Stimulated activated CD4-positive, alpha-beta T cell treated with anti-CD3 and anti-CD28 coated beads, Interleukin-12 subunit alpha, Interleukin-12 subunit beta, amount 100 ng/mL, for 48 hours (primary cell): ENCODE results near the gene VRK2.
"Not testable (repeated sequence)": the region's sequence is repeated elsewhere in the genome, so short reads cannot be mapped to it uniquely, and the experiment has no call there.

Source experiments
- DNase-seq, 3 donors: peaks; one replicate each; pipeline ENCODE4 v3.0.0-alpha.2; 2020; ENCODE audit warnings: low read depth in 2 of 3, low spot score in 1 of 3

VRK2 gene

GRCh38 chr2:58158481-58158880 lies 111.9 kb downstream of the VRK2 start:
- DNase-seq, result no peak

DNA sequence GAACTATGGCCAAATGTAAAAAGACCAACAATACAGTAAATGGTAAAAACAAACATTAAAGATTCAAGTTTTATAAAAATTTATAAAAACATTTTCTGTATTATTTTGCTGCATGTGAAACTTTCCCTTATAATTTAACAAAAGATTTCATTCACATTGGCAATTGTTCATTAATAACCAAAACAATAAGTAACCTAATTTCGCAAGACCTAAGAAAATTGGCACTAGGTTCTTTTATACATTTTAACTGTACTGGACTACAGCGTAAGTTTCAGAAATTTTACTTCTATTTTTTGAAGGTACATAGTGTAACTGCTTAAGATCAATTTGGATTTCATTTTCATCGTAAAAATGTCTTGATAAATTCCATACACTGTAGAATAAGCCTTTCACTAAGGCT lies 117.3 kb downstream of the VRK2 start:
- no peak for DNase-seq

DNA sequence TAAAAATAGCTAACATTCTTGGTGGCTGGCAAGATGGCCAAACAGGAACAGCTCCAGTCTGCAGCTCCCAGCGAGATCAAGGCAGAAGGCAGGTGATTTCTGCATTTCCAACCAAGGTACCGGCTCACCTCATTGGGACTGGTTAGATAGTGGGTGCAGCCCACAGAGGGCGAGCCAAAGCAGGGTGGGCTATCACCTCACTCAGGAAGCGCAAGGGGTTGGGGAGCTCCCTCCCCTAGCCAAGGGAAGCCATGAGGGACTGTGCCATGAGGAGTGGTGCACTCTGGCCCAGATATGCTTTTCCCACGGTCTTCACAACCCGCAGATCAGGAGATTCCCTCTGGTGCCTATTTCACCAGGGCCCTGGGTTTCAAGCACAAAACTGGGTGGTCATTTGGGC lies 121.5 kb downstream of the VRK2 start:
- DNase-seq, result not testable (repeated sequence)

- not testable (repeated sequence) for DNase-seq
Observed at GRCh38 chr2:58169845-58170244, 123.2 kb downstream of the VRK2 start.

DNA sequence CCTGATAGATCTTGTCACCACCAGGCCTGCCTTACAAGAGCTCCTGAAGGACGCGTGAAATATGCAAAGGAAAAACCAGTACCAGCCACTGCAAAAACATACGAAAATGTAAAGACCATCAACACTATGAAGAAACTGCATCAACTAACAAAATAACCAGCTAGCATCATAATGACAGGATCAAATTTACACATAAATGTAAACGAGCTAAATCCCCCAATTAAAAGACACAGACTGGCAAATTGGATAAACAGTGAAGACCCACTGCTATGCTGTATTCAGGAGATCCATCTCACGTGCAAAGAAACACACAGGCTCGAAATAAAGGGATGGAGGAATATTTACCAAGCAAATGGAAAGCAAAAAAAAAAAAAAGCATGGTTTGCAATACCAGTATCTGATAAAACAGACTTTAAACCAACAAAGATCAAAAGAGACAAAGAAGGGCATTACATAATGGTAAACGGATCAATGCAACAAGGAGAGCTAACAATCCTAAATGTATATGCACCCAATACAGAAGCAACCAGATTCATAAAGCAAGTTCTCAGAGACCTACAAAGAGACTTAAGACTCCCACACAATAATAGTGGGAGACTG lies 123.8 kb downstream of the VRK2 start:
- not testable (repeated sequence) for DNase-seq

DNA sequence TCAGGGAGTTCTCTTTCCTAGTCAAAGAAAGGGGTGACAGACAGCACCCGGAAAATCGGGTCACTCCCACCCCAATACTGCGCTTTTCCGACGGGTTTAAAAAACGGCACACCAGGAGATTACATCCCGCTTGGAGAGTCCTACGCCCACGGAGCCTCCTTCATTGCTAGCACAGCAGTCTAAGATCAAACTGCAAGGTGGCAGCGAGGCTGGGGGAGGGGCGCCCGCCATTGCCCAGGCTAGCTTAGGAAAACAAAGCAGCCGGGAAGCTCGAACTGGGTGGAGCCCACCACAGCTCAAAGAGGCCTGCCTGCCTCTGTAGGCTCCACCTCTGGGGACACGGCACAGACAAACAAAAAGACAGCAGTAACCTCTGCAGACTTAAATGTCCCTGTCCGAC lies 125.2 kb downstream of the VRK2 start:
- DNase-seq, result not testable (repeated sequence)

GRCh38 chr2:58177187-58177586 lies 130.6 kb downstream of the VRK2 start:
- DNase-seq, result not testable (repeated sequence)

DNA sequence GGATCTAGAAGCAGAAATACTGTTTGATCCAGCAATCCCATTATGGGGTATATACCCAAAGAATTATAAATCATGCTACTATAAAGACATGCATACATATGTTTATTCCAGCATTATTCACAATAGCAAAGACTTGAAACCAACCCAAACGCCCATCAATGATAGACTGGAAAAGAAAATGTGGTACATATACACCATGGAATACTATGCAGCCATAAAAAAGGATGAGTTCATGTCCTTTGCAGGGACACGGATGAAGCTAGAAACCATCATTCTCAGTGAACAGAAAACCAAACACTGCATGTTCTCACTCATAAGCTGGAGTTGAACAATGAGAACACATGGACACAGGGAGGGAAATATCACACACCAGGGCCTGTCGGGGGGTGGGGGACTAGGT lies 133.6 kb downstream of the VRK2 start:
- not testable (repeated sequence) for DNase-seq

DNA sequence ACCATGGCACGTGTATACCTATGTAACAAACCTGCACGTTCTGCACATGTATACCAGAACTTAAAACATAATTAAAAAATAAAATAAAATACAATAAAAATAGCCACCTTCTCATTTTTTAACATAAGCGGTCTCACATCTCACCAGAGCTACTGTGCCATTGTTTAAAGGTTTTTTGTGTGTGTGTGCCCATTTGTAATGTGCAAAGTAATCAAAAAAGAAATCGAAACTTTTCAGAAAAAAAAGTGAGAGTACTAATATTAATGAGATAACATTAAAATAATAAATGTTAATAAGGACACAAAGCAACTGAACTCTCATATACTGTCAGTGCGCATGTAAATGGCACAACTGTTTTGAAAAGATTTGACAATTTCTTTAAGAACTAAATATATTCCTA lies 134.0 kb downstream of the VRK2 start:
- no peak for DNase-seq

GRCh38 chr2:58182527-58182926 lies 135.9 kb downstream of the VRK2 start:
- no peak for DNase-seq

DNA sequence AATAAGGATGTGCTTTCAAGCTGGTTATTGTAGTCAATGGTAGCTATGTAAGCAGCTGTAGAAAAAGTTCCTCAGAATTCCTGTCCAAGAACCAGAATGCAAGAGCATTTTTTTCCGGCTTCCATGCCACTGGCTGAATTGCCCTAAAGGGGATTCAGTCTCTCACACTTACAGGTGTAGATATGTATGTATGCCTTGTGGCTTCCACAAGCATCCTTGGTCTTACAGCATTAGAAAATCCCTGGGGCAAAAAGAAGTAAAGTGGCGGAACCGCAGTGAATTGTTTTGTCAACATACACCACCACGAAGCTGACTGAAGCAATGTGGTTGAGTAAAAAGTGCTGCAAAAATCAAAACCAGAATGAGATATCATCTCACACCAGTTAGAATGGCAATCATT lies 139.9 kb downstream of the VRK2 start:
- no peak for DNase-seq

GRCh38 chr2:58187022-58187421 lies 140.4 kb downstream of the VRK2 start:
- DNase-seq, result not testable (repeated sequence)

DNA sequence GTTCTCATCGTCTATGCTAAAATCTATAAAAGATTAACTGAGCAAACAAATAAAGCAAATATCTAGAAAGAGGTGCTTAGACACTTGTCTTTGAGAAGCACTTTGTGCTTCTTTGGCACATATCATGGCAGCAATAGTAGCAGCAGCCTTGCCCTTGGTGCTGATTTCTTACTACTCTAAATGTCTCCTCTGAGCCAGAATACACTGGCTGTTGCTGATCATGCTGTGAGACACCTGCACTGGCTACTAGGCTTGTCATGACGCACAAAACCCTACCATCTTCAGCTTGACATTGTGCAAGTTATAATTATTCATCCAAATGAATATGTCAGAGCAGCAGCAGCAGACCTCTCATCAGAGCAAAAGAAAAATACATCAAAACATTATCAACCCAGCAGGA lies 147.9 kb downstream of the VRK2 start:
- no peak for DNase-seq

GRCh38 chr2:58195662-58196061 lies 149.1 kb downstream of the VRK2 start:
- DNase-seq, result no peak

DNA sequence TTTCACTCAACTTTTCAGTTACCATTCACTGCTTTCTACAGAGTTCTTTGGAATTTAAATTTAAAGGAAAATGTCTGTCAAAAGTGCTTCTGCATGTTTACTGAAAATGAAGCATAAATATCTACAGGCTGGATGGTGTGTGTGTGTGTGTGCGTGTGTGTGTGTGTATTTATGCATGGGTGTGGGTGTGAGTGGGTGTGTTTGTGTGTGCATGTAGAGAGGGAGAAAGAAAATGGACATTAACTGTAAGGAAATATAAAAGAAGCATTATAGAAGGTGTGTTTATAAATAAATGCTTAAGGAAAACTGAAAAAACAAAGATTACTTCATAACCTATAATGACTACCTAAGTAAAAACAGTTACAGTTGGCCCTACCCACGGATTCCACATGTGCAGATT lies 151.3 kb downstream of the VRK2 start:
- no peak for DNase-seq

DNA sequence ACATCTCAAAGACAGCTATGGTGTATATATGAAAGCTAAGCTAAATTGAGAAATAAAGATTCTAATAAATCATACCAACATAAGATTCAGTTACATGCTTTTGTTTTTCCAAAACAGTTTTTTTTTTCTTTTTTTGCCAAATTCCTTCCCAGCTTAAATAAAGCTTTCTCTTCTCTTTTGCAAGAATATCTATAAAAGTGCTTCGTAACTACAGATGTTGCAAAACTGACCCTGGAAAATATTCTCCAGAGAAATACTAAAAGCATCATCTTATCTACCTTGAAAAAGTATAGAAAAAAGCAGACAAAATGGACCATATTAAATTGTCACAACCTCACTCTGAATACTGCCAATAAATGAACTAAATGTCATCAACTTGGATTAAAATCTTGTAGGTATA lies 155.8 kb downstream of the VRK2 start:
- no peak for DNase-seq

DNA sequence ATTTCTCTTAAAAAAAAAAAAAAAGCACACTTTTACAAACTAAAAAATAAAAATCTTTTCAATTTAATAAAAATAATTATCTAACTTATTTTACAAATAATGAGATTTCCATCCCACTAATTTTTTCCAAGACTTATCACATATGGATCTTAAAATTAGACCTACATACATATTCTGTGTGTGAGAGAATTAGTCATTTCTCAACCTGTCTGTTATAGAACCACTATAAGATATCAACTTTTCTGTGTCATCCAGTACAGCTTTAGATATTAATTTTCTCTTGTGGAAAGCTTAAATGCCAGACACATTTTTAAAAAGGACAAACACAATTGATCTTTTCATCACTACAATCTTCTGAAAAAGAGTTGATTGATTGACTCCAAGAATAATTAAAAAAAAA lies 156.4 kb downstream of the VRK2 start:
- DNase-seq, result no peak

DNA sequence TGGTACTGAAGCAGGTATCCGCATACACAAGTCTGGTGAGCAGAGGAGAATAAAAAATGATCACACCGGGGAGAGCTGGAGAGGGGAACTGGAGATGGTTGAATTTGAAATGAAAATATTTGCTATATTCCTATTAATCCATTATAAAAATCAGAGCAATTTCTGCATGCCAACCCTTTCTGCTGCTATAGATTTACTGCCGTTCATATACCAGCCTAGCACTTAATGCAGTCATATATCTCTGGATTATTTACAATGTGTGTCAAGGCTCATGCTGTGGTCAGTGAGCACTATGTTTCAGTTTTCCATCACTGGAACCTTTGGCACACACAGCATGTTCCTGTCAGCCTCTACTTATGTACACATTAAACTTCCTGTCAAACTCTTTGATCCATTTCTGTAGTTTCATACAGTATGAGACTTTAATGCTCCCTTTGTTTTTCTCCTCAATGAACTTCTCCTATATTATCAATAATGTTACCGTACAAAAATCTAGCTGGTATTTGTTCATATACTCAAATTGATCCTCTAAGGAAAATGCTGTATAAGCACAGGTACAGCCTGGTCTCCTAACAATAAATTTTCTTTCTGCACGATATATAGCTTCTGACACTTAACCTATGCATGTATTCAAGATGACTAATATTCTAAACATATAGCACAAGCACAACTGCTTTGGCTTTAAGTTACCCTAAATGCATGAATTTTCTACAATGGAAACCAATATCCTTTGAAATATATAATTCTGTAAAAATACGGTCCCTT lies 157.8 kb downstream of the VRK2 start:
- DNase-seq, result no peak

DNA sequence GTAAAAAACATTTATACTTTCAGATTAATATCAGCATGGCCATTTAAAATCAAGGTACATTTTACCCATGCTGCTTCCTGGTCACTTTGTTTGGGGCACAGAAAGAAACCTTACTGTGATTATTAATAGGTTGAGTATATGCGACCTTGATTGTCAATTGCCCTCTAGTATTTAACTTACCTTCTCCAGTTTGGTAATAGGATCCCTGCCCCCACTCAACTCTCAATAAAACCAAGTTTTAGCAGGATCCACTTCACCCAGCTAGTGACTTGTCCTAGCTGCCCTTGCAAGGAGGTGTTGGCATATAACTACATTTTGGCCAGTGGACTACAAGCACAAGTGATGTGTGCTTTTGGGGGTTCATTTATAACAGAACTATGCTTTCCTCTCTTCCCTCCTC lies 160.2 kb downstream of the VRK2 start:
- DNase-seq, result no peak

GRCh38 chr2:58207189-58207588 lies 160.6 kb downstream of the VRK2 start:
- no peak for DNase-seq
